Lung (tissue), 12 donors: Measurements from ENCODE around the gene CYP26C1. TPM values are rescaled to one million over a fixed set of nuclear protein-coding genes. Genes with fewer than 3 reads are reported as not detected.

ENCODE experiments used
- ATAC-seq: fragments of 200-7000 bp; cut with Tn5 transposase; one replicate; pipeline ENCODE4 v1.9.1; 2020; ENCODE audit warnings: moderate number of reproducible peaks; ENCODE audit not compliant: insufficient read depth, low FRiP score
- DNase-seq, 3 donors: peaks; one replicate each; pipeline ENCODE4 v3.0.0-alpha.2; 2013 to 2017
- H3K27ac ChIP-seq, 2 donors: one replicate each; pipeline ENCODE4 v1.5.1; 2013; ENCODE audit warnings: mild to moderate bottlenecking in 2 of 2, moderate library complexity in 2 of 2, control low read depth in 1 of 2, inconsistent platforms in 1 of 2, low read depth in 1 of 2, low read length in 1 of 2
- H3K27me3 ChIP-seq, 3 donors: one replicate each; pipeline ENCODE4 v1.5.1; 2013; ENCODE audit warnings: low read length in 2 of 3; ENCODE audit not compliant: control insufficient read depth in 3 of 3, insufficient read depth in 3 of 3
- H3K36me3 ChIP-seq, 4 donors: one replicate each; pipeline ENCODE4 v1.5.1; 2013; ENCODE audit warnings: low read length in 4 of 4, mild to moderate bottlenecking in 1 of 4, moderate library complexity in 1 of 4; ENCODE audit not compliant: control insufficient read depth in 4 of 4, insufficient read depth in 4 of 4
- H3K4me1 ChIP-seq, 5 donors: one replicate each; pipeline ENCODE4 v1.5.1; 2013; ENCODE audit warnings: low read length in 5 of 5, mild to moderate bottlenecking in 2 of 5, moderate library complexity in 1 of 5; ENCODE audit not compliant: control insufficient read depth in 5 of 5, insufficient read depth in 5 of 5
- H3K4me3 ChIP-seq: one replicate; pipeline ENCODE4 v1.5.1; 2013; ENCODE audit warnings: mild to moderate bottlenecking, control low read depth, moderate library complexity
- H3K9ac ChIP-seq, 2 donors: one replicate each; pipeline ENCODE4 v1.5.1; 2013; ENCODE audit warnings: low read length in 2 of 2, control low read depth in 1 of 2; ENCODE audit not compliant: insufficient read depth in 1 of 2
- H3K9me3 ChIP-seq, 4 donors: one replicate each; pipeline ENCODE4 v1.5.1; 2013; ENCODE audit warnings: low read length in 3 of 4, mild to moderate bottlenecking in 1 of 4, moderate library complexity in 1 of 4; ENCODE audit not compliant: control insufficient read depth in 4 of 4, insufficient read depth in 3 of 4
- WGBS, 2 donors: extraction: QIAGEN DNeasy Blood & Tissue Kit; methylation state at CpG; one replicate each; pipeline ENCODE4 v1.1.7; 2013; 5-methylcytosine and 5-hydroxymethylcytosine counted together
- polyA plus RNA-seq, 2 donors: library from polyadenylated mRNA; stranded (reverse); fragments of 200-250 nt; gene quantifications; one replicate each; pipeline ENCODE4 v1.2.1, GENCODE V29; 2013
- total RNA-seq, 2 donors: library from RNA; depleted of rRNA in 1 of 2; stranded (reverse); fragments of >200 nt in 1 of 2; gene quantifications; one replicate each; pipeline ENCODE4 v1.2.1, GENCODE V29; 2014 to 2021
- TF ChIP-seq, protein P1 (sequence below): IDR thresholded peaks from 2 replicates; pipeline ENCODE4 v1.5.1; 2012; ENCODE audit warnings: mild to moderate bottlenecking; ENCODE audit errors: control extremely low read depth, extremely low read depth
- donor health status: control.
- donor health status: control.
- donor health status: Bipolar disorder and iron deficiency.
- donor health status: healthy.
- donor health status: DM: yes; HTN: yes; CAD: no.

CYP26C1 gene
- total and polyA plus RNA-seq, 4 donors = 0.02 to 0.77 (median 0.06) TPM; not detected in 1

DNA sequence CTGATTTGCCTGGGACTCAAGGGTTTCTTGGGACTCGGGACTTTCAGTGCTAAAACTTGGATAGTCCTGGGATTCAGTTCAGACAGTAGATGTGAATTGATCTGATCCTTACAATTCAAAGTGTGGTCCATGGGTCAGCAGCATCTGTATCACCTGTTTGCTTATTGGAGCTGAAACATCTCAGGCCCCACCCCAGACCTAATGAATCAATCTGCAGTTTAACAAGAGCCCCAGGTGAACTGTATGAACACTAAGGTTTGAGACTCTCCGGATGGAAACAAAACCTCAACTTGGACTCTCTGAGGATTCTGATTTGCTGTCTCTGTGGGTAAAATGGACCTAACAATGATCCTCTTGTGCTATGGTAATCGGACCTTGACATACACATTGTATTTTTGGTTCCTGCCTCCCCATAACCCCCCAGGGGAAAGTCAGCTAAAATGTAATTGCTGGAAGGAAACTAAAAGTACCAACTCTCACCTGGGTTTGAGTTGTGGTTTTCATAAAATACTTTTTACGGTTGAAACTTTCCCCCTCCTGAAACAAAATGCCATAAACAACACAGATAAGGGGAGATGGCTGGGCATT is 24.8 kb downstream of the CYP26C1 start:
- H3K4me3 ChIP-seq = no peak overlapping the region
- no peak overlapping the region for H3K27ac ChIP-seq
- no peaks in the 10 kb centered on the region for H3K36me3 ChIP-seq
- TF ChIP-seq, protein P1, sequence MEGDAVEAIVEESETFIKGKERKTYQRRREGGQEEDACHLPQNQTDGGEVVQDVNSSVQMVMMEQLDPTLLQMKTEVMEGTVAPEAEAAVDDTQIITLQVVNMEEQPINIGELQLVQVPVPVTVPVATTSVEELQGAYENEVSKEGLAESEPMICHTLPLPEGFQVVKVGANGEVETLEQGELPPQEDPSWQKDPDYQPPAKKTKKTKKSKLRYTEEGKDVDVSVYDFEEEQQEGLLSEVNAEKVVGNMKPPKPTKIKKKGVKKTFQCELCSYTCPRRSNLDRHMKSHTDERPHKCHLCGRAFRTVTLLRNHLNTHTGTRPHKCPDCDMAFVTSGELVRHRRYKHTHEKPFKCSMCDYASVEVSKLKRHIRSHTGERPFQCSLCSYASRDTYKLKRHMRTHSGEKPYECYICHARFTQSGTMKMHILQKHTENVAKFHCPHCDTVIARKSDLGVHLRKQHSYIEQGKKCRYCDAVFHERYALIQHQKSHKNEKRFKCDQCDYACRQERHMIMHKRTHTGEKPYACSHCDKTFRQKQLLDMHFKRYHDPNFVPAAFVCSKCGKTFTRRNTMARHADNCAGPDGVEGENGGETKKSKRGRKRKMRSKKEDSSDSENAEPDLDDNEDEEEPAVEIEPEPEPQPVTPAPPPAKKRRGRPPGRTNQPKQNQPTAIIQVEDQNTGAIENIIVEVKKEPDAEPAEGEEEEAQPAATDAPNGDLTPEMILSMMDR = no peak
- H3K27me3 ChIP-seq = no peaks in the 10 kb centered on the region
- WGBS, 2 donors = 68 to 81% methylated on average over 4 of the region's 4 CpGs
- no peak for DNase-seq
- no peak for ATAC-seq
- no peaks in the 10 kb centered on the region for H3K9me3 ChIP-seq
- no peaks in the 10 kb centered on the region for H3K4me1 ChIP-seq
- no peak overlapping the region for H3K9ac ChIP-seq

DNA sequence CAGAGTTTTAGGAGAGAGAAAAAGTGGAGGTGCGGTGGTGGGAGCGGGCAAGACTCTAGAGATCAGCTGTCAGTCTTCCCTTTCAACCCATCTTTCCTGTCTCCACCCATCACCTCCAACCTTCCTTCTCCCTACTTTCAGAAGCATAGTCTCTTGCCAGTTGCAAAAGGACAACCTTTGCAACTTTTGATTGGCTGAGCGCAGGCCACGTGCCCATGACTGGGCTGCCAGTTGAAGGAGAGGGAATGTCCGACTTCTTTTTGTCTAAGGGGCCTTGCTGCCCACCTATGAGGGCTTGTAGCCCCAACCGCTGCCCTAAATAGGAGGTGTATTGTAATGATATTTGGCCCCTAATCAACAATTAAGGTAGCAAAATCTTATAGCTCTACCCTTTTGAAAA is 25.7 kb downstream of the CYP26C1 start:
- TF ChIP-seq, protein P1 = no peak
- no peaks in the 10 kb centered on the region for H3K27me3 ChIP-seq
- H3K36me3 ChIP-seq = no peaks in the 10 kb centered on the region
- H3K4me3 ChIP-seq = no peak overlapping the region
- H3K4me1 ChIP-seq = no peaks in the 10 kb centered on the region
- 92 to 95% methylated on average over 6 of the region's 6 CpGs for WGBS, 2 donors
- ATAC-seq (no peak), DNase-seq (no peak)
- H3K9me3 ChIP-seq = no peaks in the 10 kb centered on the region
- no peak overlapping the region for H3K27ac ChIP-seq
- no peak overlapping the region for H3K9ac ChIP-seq

DNA sequence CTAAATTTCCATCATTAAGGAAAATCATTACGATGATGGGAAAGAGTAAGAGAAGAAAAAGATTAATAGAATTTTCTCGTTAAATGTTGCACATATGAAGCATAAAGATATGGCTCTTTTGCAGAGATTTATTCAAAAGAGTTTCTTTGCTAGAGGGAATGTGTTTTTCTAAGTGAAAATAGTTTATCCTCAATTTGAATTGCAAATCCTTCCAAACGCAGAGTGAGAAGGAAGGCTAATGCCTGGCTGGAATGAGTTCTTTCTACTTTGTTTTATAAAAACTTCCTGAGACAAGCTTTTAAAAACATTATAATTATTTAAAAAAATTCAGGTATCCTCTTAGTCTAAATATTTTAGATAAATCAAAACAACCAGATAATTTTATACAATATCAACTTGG is 27.2 kb downstream of the CYP26C1 start:
- DNase-seq (no peak), ATAC-seq (no peak)
- H3K36me3 ChIP-seq = no peaks in the 10 kb centered on the region
- no peak overlapping the region for H3K4me3 ChIP-seq
- TF ChIP-seq, protein P1 = no peak
- H3K27ac ChIP-seq = no peak overlapping the region
- no peak overlapping the region for H3K9ac ChIP-seq
- no peaks in the 10 kb centered on the region for H3K4me1 ChIP-seq
- H3K9me3 ChIP-seq = no peaks in the 10 kb centered on the region
- WGBS, 2 donors = 85 to 86% methylated on average over 3 of the region's 3 CpGs
- no peaks in the 10 kb centered on the region for H3K27me3 ChIP-seq

DNA sequence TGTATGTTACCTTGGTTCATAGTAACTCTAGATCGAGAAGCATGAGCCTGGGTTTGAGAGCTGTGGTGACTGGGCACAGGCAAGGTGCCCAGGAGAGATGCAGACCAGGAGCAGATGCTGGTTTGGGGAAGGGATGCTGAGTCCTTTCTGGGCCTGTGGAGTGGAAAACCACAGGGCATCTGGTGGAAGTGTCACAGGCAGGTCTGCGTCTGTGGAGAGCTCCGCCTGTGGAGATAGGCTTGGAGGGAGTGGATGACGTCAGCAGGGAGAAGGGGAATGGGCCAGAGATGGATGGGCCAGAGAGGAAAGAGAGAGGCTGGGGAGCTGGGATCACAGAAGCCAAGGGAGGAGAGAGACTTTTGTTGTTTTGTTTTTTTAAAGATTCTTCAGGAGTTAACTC is 27.9 kb downstream of the CYP26C1 start:
- ATAC-seq = no peak
- 85 to 90% methylated on average over 4 of the region's 4 CpGs for WGBS, 2 donors

More for the DNA sequence above, 27.9 kb downstream of the CYP26C1 start:
- Histone ChIP-seq H3K4me3 (no peak overlapping the region), H3K4me1 (no peaks in the 10 kb centered on the region), H3K9ac (no peak overlapping the region), H3K27ac (no peak overlapping the region), H3K27me3 (no peaks in the 10 kb centered on the region), H3K9me3 (no peaks in the 10 kb centered on the region), H3K36me3 (no peaks in the 10 kb centered on the region)
- TF ChIP-seq, protein P1 = no peak
- DNase-seq = no peak
